CD4-positive, CD25-positive, alpha-beta regulatory T cell (primary cell): Measurements from ENCODE around the gene DTWD2. TPM values are rescaled to one million over a fixed set of nuclear protein-coding genes. Genes with fewer than 3 reads are reported as not detected.
"Not testable (repeated sequence)": the region's sequence is repeated elsewhere in the genome, so short reads cannot be mapped to it uniquely, and the experiment has no call there.

Experiments
- ATAC-seq, 2 donors: fragments of 150-1000 bp; cut with Tn5 transposase; one replicate each; pipeline ENCODE4 v1.10.0; 2021; ENCODE audit warnings: low read depth in 2 of 2, moderate number of reproducible peaks in 2 of 2, moderate library complexity in 1 of 2
- DNase-seq, 3 donors: peaks; one replicate each; pipeline versions ENCODE4 v3.0.0 to v3.0.0-alpha.2; 2012 to 2022; ENCODE audit warnings: mixed read lengths in 1 of 3
- H3K27ac ChIP-seq: one replicate; pipeline ENCODE4 v1.7.0; 2013; ENCODE audit warnings: mild to moderate bottlenecking, low read length; ENCODE audit not compliant: insufficient read depth, poor library complexity, severe bottlenecking
- H3K27me3 ChIP-seq: one replicate; pipeline ENCODE4 v1.7.0; 2013; ENCODE audit warnings: low read length; ENCODE audit not compliant: control insufficient read depth, insufficient read depth
- H3K36me3 ChIP-seq: one replicate; pipeline ENCODE4 v1.7.0; 2013; ENCODE audit warnings: mild to moderate bottlenecking, low read length, moderate library complexity; ENCODE audit not compliant: control insufficient read depth, insufficient read depth
- H3K4me1 ChIP-seq: 2 replicates; pipeline ENCODE4 v1.7.0; 2013; ENCODE audit warnings: mild to moderate bottlenecking, low read length; ENCODE audit not compliant: insufficient read depth, control insufficient read depth, poor library complexity, severe bottlenecking
- H3K4me3 ChIP-seq: one replicate; pipeline ENCODE4 v1.7.0; 2013; ENCODE audit warnings: low read depth, mild to moderate bottlenecking, low read length, moderate library complexity
- H3K9me3 ChIP-seq, 2 experiments: 1 replicate in 1 of 2; 2 replicates in 1 of 2; pipeline ENCODE4 v1.7.0; 2013; ENCODE audit warnings: low read length in 2 of 2, mild to moderate bottlenecking in 1 of 2, moderate library complexity in 1 of 2; ENCODE audit not compliant: control insufficient read depth in 2 of 2
- H3K27ac Mint-ChIP-seq, 3 donors: one replicate each; pipeline ENCODE4 v1.8.0; 2020 to 2022; ENCODE audit warnings: mild to moderate bottlenecking in 3 of 3, mixed read lengths in 3 of 3, moderate library complexity in 2 of 3
- H3K27me3 Mint-ChIP-seq: one replicate; pipeline ENCODE4 v1.8.0; 2022; ENCODE audit warnings: mild to moderate bottlenecking, mixed read lengths
- H3K36me3 Mint-ChIP-seq: one replicate; pipeline ENCODE4 v1.8.0; 2020; ENCODE audit warnings: mixed read lengths
- H3K4me1 Mint-ChIP-seq, 4 donors: one replicate each; pipeline ENCODE4 v1.8.0; 2020 to 2022; ENCODE audit warnings: mixed read lengths in 4 of 4, mild to moderate bottlenecking in 1 of 4
- H3K4me3 Mint-ChIP-seq, 4 donors: one replicate each; pipeline ENCODE4 v1.8.0; 2020 to 2022; ENCODE audit warnings: mild to moderate bottlenecking in 4 of 4, mixed read lengths in 4 of 4, moderate library complexity in 3 of 4
- H3K9me3 Mint-ChIP-seq, 7 donors: one replicate each; pipeline ENCODE4 v1.8.0; 2020 to 2022; ENCODE audit warnings: mixed read lengths in 7 of 7, mild to moderate bottlenecking in 3 of 7, moderate library complexity in 2 of 7
- polyA plus RNA-seq, 4 donors: library from polyadenylated mRNA; unstranded; fragments of 300-500 nt; fragmentation: Illumina TruSeq; gene quantifications; one replicate each; pipeline ENCODE4 v1.2.3, GENCODE V29; 2021
- total RNA-seq: library from RNA; stranded (reverse); gene quantifications from one replicate; pipeline ENCODE4 v1.2.3, GENCODE V29; 2022

DTWD2 gene
- total and polyA plus RNA-seq, 5 donors from 2014 or later = 0.88 to 1.7 (median 1.6) TPM

DNA sequence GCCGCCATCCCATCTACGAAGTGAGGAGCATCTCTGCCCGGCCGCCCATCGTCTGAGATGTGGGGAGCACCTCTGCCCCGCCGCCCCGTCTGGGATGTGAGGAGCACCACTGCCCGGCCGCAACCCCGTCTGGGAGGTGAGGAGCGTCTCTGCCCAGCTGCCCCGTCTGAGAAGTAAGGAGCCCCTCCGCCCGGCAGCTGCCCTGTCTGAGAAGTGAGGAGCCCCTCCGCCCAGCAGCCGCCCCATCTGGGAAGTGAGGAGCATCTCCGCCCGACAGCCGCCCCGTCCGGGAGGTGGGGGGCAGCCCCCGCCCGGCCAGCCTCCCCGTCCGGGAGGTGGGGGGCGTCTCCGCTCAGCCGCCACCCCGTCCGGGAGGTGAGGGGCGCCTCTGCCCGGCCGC, 23.4 kb downstream of the DTWD2 start:
- H3K4me3 ChIP-seq, H3K9me3 Mint-ChIP-seq, H3K36me3 Mint-ChIP-seq, H3K27me3 ChIP-seq, ATAC-seq, H3K4me1 ChIP-seq, H3K27me3 Mint-ChIP-seq, H3K27ac ChIP-seq, H3K27ac Mint-ChIP-seq, DNase-seq, H3K36me3 ChIP-seq, H3K4me3 Mint-ChIP-seq, H3K9me3 ChIP-seq: not testable (repeated sequence)
- H3K4me1 Mint-ChIP-seq = peaks cover 0 to 11% (median 4%) of the 10 kb centered on the region in 4 donors

DNA sequence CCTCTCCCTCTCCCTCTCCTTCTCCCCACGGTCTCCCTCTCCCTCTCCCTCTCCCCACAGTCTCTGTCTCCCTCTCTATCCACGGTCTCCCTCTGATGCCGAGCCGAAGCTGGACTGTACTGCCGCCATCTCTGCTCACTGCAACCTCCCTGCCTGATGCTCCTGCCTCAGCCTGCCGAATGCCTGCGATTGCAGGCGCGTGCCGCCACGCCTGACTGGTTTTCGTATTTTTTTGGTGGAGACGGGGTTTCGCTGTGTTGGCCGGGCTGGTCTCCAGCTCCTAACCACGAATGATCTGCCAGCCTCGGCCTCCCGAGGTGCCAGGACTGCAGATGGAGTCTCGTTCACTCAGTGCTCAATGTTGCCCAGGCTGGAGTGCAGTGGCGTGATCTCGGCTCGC, 24.0 kb downstream of the DTWD2 start:
- H3K4me3 ChIP-seq, ATAC-seq, H3K36me3 ChIP-seq, H3K9me3 ChIP-seq, H3K27me3 Mint-ChIP-seq, H3K27ac Mint-ChIP-seq, H3K4me3 Mint-ChIP-seq, H3K27ac ChIP-seq, H3K36me3 Mint-ChIP-seq, DNase-seq, H3K9me3 Mint-ChIP-seq, H3K4me1 ChIP-seq, H3K27me3 ChIP-seq: not testable (repeated sequence)
- peaks cover 0 to 11% (median 3%) of the 10 kb centered on the region in 4 donors for H3K4me1 Mint-ChIP-seq

- no peak overlapping the region for H3K27ac Mint-ChIP-seq
- ATAC-seq = no peak
- DNase-seq = no peak
- H3K27me3 ChIP-seq = no peaks in the 10 kb centered on the region
- H3K4me1 ChIP-seq = no peaks in the 10 kb centered on the region
- H3K4me3 Mint-ChIP-seq = no peak overlapping the region
- H3K4me3 ChIP-seq = no peak overlapping the region
- H3K36me3 Mint-ChIP-seq = peaks cover 15% of the 10 kb centered on the region
- no peaks in the 10 kb centered on the region for H3K27me3 Mint-ChIP-seq
- H3K36me3 ChIP-seq = no peaks in the 10 kb centered on the region
- H3K9me3 ChIP-seq = peaks cover 0 to 2% of the 10 kb centered on the region in 2 experiments
- H3K27ac ChIP-seq = no peak overlapping the region
- peaks cover 0 to 7% (median 0%) of the 10 kb centered on the region in 7 donors for H3K9me3 Mint-ChIP-seq
- peaks cover 0 to 11% (median 1%) of the 10 kb centered on the region in 4 donors for H3K4me1 Mint-ChIP-seq
These were observed 25.2 kb downstream of the DTWD2 start for GRCh38 chr5:118963169-118963568.

DNA sequence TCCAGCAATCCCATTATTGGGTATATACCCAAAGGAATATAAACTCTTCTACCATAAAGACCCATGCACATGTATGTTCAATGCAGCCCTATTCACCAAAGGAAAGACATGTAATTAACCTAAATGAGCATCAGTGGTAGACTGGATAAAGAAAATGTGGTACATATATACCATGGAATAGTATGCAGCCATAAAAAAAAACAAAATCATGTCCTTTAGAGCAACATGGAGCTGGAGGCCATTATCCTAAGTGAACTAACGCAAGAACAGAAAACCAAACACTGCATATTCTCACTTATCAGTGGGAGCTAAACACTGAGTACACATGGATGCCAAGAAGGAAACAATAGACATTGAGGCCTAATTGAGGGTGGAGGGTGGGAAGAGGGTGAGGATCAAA, 27.8 kb downstream of the DTWD2 start:
- no peak for ATAC-seq
- no peak for DNase-seq
- Mint-ChIP-seq H3K9me3 (peaks cover 0 to 7% (median 0%) of the 10 kb centered on the region in 7 donors), H3K4me1 (peaks cover 0 to 11% (median 0%) of the 10 kb centered on the region in 4 donors), H3K27me3 (no peaks in the 10 kb centered on the region), H3K36me3 (peaks cover 16% of the 10 kb centered on the region), H3K27ac (no peak overlapping the region), H3K4me3 (no peak overlapping the region)
- Histone ChIP-seq H3K27me3 (no peaks in the 10 kb centered on the region), H3K4me3 (no peak overlapping the region), H3K4me1 (no peaks in the 10 kb centered on the region), H3K9me3 (peaks cover 0 to 2% of the 10 kb centered on the region in 2 experiments), H3K27ac (no peak overlapping the region), H3K36me3 (no peaks in the 10 kb centered on the region)

GRCh38 chr5:118956727-118957126, 31.6 kb downstream of the DTWD2 start:
- H3K9me3 ChIP-seq = peaks cover 0 to 2% of the 10 kb centered on the region in 2 experiments
- H3K9me3 Mint-ChIP-seq = peaks cover 0 to 7% (median 0%) of the 10 kb centered on the region in 7 donors
- H3K27ac ChIP-seq = no peak overlapping the region
- no peaks in the 10 kb centered on the region for H3K27me3 Mint-ChIP-seq
- H3K4me1 Mint-ChIP-seq = no peaks in the 10 kb centered on the region
- no peak for ATAC-seq
- peak in 1 of 3 donors; percentile 2 for DNase-seq
- H3K4me3 ChIP-seq = no peak overlapping the region
- no peaks in the 10 kb centered on the region for H3K4me1 ChIP-seq
- no peak overlapping the region for H3K27ac Mint-ChIP-seq
- H3K4me3 Mint-ChIP-seq = no peak overlapping the region
- peaks cover 19% of the 10 kb centered on the region for H3K36me3 Mint-ChIP-seq
- no peaks in the 10 kb centered on the region for H3K36me3 ChIP-seq
- H3K27me3 ChIP-seq = no peaks in the 10 kb centered on the region

- DNase-seq (no peak), ATAC-seq (no peak)
- Mint-ChIP-seq H3K4me3 (no peak overlapping the region), H3K36me3 (peaks cover 27% of the 10 kb centered on the region), H3K27ac (no peak overlapping the region), H3K27me3 (no peaks in the 10 kb centered on the region), H3K4me1 (no peaks in the 10 kb centered on the region), H3K9me3 (peaks cover 0 to 2% (median 0%) of the 10 kb centered on the region in 7 donors)
- H3K27me3 ChIP-seq = no peaks in the 10 kb centered on the region
- no peaks in the 10 kb centered on the region for H3K9me3 ChIP-seq
- no peaks in the 10 kb centered on the region for H3K36me3 ChIP-seq
- H3K4me3 ChIP-seq = no peak overlapping the region
- no peaks in the 10 kb centered on the region for H3K4me1 ChIP-seq
- H3K27ac ChIP-seq = no peak overlapping the region
These were observed 34.7 kb downstream of the DTWD2 start for GRCh38 chr5:118953652-118954005.

DNA sequence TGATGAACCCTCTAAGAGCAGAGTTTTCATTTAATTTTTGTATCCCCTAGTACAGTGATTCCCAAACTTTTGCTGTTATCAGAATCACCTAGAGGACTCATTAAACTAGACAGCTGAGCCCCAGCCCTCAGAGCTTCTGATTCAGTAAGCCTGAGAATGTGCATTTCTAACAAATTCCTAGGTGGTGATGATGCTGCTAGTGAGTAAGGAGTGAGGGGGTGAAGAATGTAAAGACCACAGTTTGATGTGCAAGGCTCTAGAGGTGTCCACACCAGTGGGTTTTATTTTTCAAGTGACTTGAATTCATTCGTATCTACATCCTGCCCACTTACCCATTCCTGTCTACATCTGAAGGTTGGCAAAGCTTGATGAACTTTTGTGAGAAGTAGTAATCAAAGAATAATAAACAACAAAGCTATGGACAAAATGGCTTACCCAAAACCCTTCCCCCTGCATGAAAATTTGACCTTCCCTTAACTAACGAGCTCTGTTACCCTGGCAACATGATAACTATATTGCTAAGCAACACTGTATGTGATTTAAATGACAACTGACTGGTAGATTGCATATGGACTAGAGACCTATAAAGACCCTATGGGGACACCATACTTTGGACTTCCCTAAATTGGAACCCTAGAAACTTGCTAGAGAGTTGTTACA, 35.2 kb downstream of the DTWD2 start:
- no peaks in the 10 kb centered on the region for H3K27me3 Mint-ChIP-seq
- no peaks in the 10 kb centered on the region for H3K27me3 ChIP-seq
- H3K4me1 Mint-ChIP-seq = no peaks in the 10 kb centered on the region
- no peak for DNase-seq
- ATAC-seq = no peak
- peaks cover 0 to 4% (median 0%) of the 10 kb centered on the region in 7 donors for H3K9me3 Mint-ChIP-seq
- no peak overlapping the region for H3K4me3 ChIP-seq
- no peak overlapping the region for H3K27ac Mint-ChIP-seq
- H3K9me3 ChIP-seq = no peaks in the 10 kb centered on the region
- H3K4me1 ChIP-seq = no peaks in the 10 kb centered on the region
- no peak overlapping the region for H3K4me3 Mint-ChIP-seq
- H3K27ac ChIP-seq = no peak overlapping the region
- H3K36me3 Mint-ChIP-seq = peaks cover 22% of the 10 kb centered on the region
- no peaks in the 10 kb centered on the region for H3K36me3 ChIP-seq

DNA sequence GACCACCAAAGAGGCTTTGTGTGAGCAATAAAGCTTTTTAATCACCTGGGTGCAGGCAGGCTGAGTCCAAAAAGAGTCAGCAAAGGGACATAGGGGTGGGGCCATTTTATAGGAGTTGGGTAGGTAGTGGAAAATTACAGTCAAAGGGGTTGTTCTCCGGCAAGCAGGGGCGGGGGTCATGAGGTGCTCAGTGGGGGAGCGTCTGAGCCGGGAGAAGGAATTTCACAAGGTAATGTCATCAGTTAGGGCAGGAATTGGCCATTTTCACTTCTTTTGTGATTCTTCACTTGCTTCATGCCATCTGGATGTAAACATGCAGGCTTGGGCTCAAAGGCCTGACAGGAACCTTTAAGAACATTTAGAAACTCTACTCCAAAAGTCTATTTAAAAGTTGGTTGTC, 36.0 kb downstream of the DTWD2 start:
- not testable (repeated sequence) for H3K4me3 ChIP-seq, H3K27ac ChIP-seq, H3K27me3 Mint-ChIP-seq, H3K27ac Mint-ChIP-seq, H3K27me3 ChIP-seq, ATAC-seq, DNase-seq, H3K4me1 ChIP-seq, H3K4me3 Mint-ChIP-seq, H3K9me3 Mint-ChIP-seq, H3K36me3 ChIP-seq, H3K9me3 ChIP-seq, H3K4me1 Mint-ChIP-seq
- H3K36me3 Mint-ChIP-seq = peaks cover 22% of the 10 kb centered on the region
